Loucy (cell line): ENCODE data around the gene TMEM14A.

Experiments
- H2AFZ ChIP-seq: fragments of 200-600 bp; sonication (generic); 2 replicates; pipeline ENCODE4 v1.6.0; 2016; ENCODE audit warnings: antibody characterized with exemption, mild to moderate bottlenecking, low read length, moderate library complexity
- H3F3A ChIP-seq: fragments of 200-600 bp; 2 replicates; pipeline ENCODE4 v1.6.0; 2016; ENCODE audit warnings: antibody characterized with exemption, low read depth, mild to moderate bottlenecking
- H3K27me3 ChIP-seq: fragments of 200-600 bp; sonication (generic); 2 replicates; pipeline ENCODE4 v1.6.1; 2014; ENCODE audit warnings: low read length, mild to moderate bottlenecking; ENCODE audit not compliant: insufficient read depth, poor library complexity, severe bottlenecking
- H3K36me3 ChIP-seq: fragments of 200-600 bp; sonication (generic); 2 replicates; pipeline ENCODE4 v1.6.1; 2016; ENCODE audit warnings: low read length; ENCODE audit not compliant: insufficient read depth
- H3K4me1 ChIP-seq: fragments of 200-600 bp; sonication (generic); 2 replicates; pipeline ENCODE4 v1.5.1; 2014; ENCODE audit warnings: low read length, mild to moderate bottlenecking; ENCODE audit not compliant: insufficient read depth, poor library complexity, severe bottlenecking
- H3K4me2 ChIP-seq: fragments of 200-600 bp; sonication (generic); 2 replicates; pipeline ENCODE4 v1.6.0; 2014; ENCODE audit warnings: antibody characterized with exemption, low read length, low read depth, mild to moderate bottlenecking; ENCODE audit not compliant: poor library complexity, severe bottlenecking
- H3K4me3 ChIP-seq: fragments of 200-600 bp; sonication (generic); 2 replicates; pipeline ENCODE4 v1.5.1; 2014; ENCODE audit warnings: low read length, mild to moderate bottlenecking, mixed read lengths; ENCODE audit not compliant: poor library complexity, severe bottlenecking
- H3K79me2 ChIP-seq: fragments of 200-600 bp; sonication (generic); 2 replicates; pipeline ENCODE4 v1.6.1; 2014; ENCODE audit warnings: low read length; ENCODE audit not compliant: insufficient read depth
- H3K9ac ChIP-seq: fragments of 200-600 bp; sonication (generic); 2 replicates; pipeline ENCODE4 v1.6.0; 2014; ENCODE audit warnings: mild to moderate bottlenecking, low read depth, low read length, moderate library complexity; ENCODE audit not compliant: poor library complexity, severe bottlenecking
- H3K9me2 ChIP-seq: fragments of 200-600 bp; sonication (generic); replicated peaks from 2 replicates; pipeline ENCODE4 v1.6.1; 2016; ENCODE audit warnings: low read depth, low read length, mixed read lengths
- H3K9me3 ChIP-seq: fragments of 200-600 bp; sonication (generic); 2 replicates; pipeline ENCODE4 v1.6.1; 2014; ENCODE audit warnings: mild to moderate bottlenecking, antibody characterized with exemption, low read length, low read depth; ENCODE audit not compliant: insufficient read depth
- H4K20me1 ChIP-seq: fragments of 200-600 bp; sonication (generic); 2 replicates; pipeline ENCODE4 v1.6.0; 2014; ENCODE audit warnings: antibody characterized with exemption, low read length, mild to moderate bottlenecking; ENCODE audit not compliant: insufficient read depth, poor library complexity, severe bottlenecking
- EZH2phosphoT487 ChIP-seq: fragments of 200-600 bp; IDR thresholded peaks from 2 replicates; pipeline ENCODE4 v1.6.1; 2018; ENCODE audit warnings: antibody characterized with exemption, mild to moderate bottlenecking, moderate library complexity, borderline replicate concordance
- TF ChIP-seq, protein P1 (sequence below): fragments of 200-600 bp; sonication (generic); conservative IDR thresholded peaks from 2 replicates; pipeline ENCODE4 v1.5.1; 2014; ENCODE audit warnings: mild to moderate bottlenecking, antibody characterized with exemption, low read length

The TMEM14A gene

DNA sequence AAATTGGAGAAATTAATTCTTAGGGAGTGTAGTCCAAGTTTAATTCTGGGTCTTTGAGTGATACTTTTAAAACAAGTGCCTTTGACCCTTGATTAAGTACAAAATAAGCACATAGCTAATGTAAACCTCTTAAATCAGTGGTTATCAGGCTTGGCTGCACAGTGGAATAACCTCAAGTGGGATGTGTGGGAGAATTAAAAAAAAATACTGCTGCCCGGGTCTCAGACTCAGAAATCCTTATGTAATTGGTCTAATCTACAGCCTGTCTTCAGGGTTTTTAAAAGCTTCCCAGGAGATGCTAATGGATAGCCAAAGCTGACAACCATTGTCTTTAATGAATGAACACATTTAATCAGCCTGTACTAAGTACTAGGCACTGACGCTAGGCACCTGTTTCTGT lies 28.5 kb upstream of the TMEM14A start:
- Histone ChIP-seq H3K9me2 (no peaks in the 10 kb centered on the region), H2AFZ (no peak overlapping the region), H3K9ac (peak overlapping the region; percentile 10), H3K36me3 (no peaks in the 10 kb centered on the region), H3K79me2 (no peaks in the 10 kb centered on the region), H4K20me1 (no peaks in the 10 kb centered on the region), H3K4me2 (peak overlapping the region; percentile 66), H3K27me3 (no peaks in the 10 kb centered on the region), H3K9me3 (no peaks in the 10 kb centered on the region; the same call in 1 of the 2 replicates), H3K4me1 (peaks cover 33% of the 10 kb centered on the region), H3F3A (no peaks in the 10 kb centered on the region), H3K4me3 (no peak overlapping the region)
- TF ChIP-seq, protein P1, sequence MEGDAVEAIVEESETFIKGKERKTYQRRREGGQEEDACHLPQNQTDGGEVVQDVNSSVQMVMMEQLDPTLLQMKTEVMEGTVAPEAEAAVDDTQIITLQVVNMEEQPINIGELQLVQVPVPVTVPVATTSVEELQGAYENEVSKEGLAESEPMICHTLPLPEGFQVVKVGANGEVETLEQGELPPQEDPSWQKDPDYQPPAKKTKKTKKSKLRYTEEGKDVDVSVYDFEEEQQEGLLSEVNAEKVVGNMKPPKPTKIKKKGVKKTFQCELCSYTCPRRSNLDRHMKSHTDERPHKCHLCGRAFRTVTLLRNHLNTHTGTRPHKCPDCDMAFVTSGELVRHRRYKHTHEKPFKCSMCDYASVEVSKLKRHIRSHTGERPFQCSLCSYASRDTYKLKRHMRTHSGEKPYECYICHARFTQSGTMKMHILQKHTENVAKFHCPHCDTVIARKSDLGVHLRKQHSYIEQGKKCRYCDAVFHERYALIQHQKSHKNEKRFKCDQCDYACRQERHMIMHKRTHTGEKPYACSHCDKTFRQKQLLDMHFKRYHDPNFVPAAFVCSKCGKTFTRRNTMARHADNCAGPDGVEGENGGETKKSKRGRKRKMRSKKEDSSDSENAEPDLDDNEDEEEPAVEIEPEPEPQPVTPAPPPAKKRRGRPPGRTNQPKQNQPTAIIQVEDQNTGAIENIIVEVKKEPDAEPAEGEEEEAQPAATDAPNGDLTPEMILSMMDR: no peak

DNA sequence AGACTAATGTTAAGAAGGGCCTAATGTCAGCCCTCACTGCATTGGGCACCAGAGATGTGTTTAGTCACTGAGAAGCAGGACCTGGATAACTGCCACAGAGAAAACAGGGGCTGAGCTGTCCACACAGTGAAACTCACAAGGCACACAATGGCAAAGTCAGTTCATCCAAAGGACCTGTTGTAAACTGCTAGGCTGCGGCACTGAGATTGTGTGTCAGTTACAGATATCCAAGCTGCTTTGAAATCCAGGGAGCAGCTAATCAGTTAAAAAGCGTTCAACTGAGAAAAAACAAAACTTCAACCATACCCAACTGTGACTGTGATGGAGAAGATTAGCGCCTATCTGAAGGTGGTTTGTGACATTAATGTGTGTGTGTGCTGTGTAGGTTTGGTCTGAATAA lies 27.8 kb upstream of the TMEM14A start:
- 0 out of 2 replicates have a peak overlapping the region, but pooled peaks have one; percentile 9 for H2AFZ ChIP-seq
- H3K9ac ChIP-seq: no peak overlapping the region
- H3K27me3 ChIP-seq: no peaks in the 10 kb centered on the region
- no peak overlapping the region for H3K4me3 ChIP-seq
- no peaks in the 10 kb centered on the region for H3F3A ChIP-seq
- no peaks in the 10 kb centered on the region for H3K9me2 ChIP-seq
- no peaks in the 10 kb centered on the region for H3K79me2 ChIP-seq
- peaks cover 35% of the 10 kb centered on the region for H3K4me1 ChIP-seq
- no peaks in the 10 kb centered on the region for H4K20me1 ChIP-seq
- no peak for TF ChIP-seq EZH2phosphoT487
- TF ChIP-seq, protein P1: no peak
- no peaks in the 10 kb centered on the region; the same call in 1 of the 2 replicates for H3K9me3 ChIP-seq
- no peak overlapping the region for H3K4me2 ChIP-seq
- no peaks in the 10 kb centered on the region for H3K36me3 ChIP-seq

DNA sequence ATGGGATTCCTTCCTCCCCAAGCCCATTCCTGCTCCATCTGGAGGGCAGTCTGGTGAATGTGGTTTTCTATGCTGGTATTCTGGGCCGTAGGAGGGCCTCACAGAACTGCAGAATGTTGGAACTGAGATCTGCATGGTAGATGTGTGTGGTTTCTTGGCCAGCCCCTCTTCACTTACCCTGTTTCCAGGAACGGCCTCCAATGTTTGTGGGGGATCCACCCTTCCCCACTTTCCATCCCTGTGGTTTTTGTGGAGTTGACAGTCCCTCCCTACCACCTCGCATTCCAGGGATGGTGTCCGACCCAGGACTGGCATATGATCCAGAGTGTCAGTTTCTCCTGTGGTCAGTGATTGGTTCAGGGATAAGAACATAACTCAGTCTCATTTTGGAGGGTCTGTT lies 26.7 kb upstream of the TMEM14A start:
- Histone ChIP-seq H3K79me2 (no peaks in the 10 kb centered on the region), H3K9ac (no peak overlapping the region), H3K9me2 (no peaks in the 10 kb centered on the region), H4K20me1 (no peaks in the 10 kb centered on the region), H2AFZ (no peak overlapping the region), H3K4me1 (peaks cover 42% of the 10 kb centered on the region), H3K27me3 (no peaks in the 10 kb centered on the region), H3K36me3 (no peaks in the 10 kb centered on the region), H3K9me3 (no peaks in the 10 kb centered on the region; the same call in 1 of the 2 replicates), H3F3A (no peaks in the 10 kb centered on the region), H3K4me2 (no peak overlapping the region), H3K4me3 (no peak overlapping the region)
- TF ChIP-seq EZH2phosphoT487: no peak
- TF ChIP-seq, protein P1: no peak
